ENCODE measurements around the gene LUZP1. TPM values are rescaled to one million over a fixed set of nuclear protein-coding genes. Genes with fewer than 3 reads are reported as not detected.

The LUZP1 gene
- total and polyA plus RNA-seq, 10 of the 15 experiments (the other 5 are each of a cell fraction or from before 2014, with no cell fraction given): 11.3 to 28.2 (median 17.3) TPM

GRCh38 chr1:23168445-23169194 is at the start of gene LUZP1 (continued):
- TF ChIP-seq MTA3 (IDR thresholded peaks at IDR 0.05; ENCODE audit: borderline replicate concordance, low read length) (no peak), POLR2AphosphoS2 (IDR thresholded peaks at IDR 0.05; ENCODE audit: low read depth, low read length) (peak; percentile 64; the same call in 1 of the 2 replicates), TCF3 (IDR thresholded peaks at IDR 0.05; ENCODE audit: borderline replicate concordance, insufficient read depth, low read depth, low read length) (peak; percentile 36; the same call in 1 of the 2 replicates), SREBF1 (IDR thresholded peaks at IDR 0.05; ENCODE audit: low read length) (0 out of 2 replicates have a peak, but pooled peaks have one; percentile 9), EZH2 (IDR thresholded peaks at IDR 0.05; ENCODE audit: borderline replicate concordance, control insufficient read depth, low read depth, low read length) (no peak), CREB1 (IDR thresholded peaks at IDR 0.05; ENCODE audit: low read depth) (peak; percentile 86), ASH2L (IDR thresholded peaks at IDR 0.05; ENCODE audit: borderline replicate concordance, low read depth) (no peak)
- TF ChIP-seq, protein P1, sequence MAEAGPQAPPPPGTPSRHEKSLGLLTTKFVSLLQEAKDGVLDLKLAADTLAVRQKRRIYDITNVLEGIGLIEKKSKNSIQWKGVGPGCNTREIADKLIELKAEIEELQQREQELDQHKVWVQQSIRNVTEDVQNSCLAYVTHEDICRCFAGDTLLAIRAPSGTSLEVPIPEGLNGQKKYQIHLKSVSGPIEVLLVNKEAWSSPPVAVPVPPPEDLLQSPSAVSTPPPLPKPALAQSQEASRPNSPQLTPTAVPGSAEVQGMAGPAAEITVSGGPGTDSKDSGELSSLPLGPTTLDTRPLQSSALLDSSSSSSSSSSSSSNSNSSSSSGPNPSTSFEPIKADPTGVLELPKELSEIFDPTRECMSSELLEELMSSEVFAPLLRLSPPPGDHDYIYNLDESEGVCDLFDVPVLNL (IDR thresholded peaks at IDR 0.05; ENCODE audit: low read depth, low read length): peak; percentile 20; the same call in 1 of the 2 replicates

DNA sequence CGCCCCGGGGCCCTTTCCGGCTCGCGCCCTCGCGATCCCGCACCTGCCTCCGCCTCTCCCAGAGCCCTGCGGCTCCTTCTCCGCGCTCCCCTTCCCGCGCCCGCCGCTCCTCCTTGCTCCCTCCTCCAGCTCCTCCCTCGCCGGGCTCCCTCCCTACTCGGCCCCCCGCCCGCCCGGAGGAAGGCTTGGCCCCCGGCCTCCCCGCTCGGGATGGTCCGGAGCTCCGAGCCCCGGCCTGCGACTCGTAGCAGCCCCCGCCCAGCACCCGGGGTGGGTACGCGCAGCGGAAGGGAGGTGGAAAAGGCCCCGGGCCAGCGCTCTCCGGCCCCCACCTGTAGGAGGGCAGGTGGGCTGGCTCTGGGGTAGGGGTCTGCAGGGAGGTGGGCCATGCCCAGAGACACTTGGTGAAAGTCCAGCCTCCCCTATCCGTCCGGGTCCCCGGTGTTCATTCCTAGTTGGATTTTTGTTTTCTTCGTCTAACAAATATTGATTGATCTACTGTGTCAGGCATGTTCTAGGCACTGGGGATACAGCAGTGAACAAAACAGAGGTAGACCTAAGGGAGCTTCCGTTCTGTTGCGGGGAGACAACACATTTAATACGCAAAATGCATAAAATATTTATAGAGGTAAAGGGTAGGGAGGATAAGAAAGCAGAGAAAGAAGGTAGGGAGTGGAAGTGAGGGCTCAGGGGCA is 48.9 kb upstream of the LUZP1 start, which contains the start of gene HTR1D:
HTR1D (minus strand) TSS at position 82 of the 695 bp plus-strand sequence. CDS start 23,283 bp downstream, outside the sequence.
- in situ Hi-C loops (cut with MboI) (no loop called here), intact Hi-C loops (cut with micrococcal nuclease; ENCODE audit: unreplicated experiment) (loop anchor here (5.0 to 10.0 kb wide), 2 partner anchors 57 to 185 kb away; no protein-coding TSS in a partner anchor)
- Histone ChIP-seq H3K4me1 (ENCODE audit: control insufficient read depth, insufficient read depth, low read length) (no peaks in the 10 kb centered on the region), H3K27me3 (replicated peaks in 1 of 2; ENCODE audit: control insufficient read depth in 2 of 2, insufficient read depth in 2 of 2, low read length in 1 of 2) (peaks cover 0 to 4% of the 10 kb centered on the region in 2 experiments; a peak in 3 of 4 replicates), H3K9me3 (replicated peaks; ENCODE audit: control insufficient read depth, insufficient read depth, low read length) (no peaks in the 10 kb centered on the region), H3K36me3 (ENCODE audit: control insufficient read depth in 2 of 2, insufficient read depth in 2 of 2, low read length in 1 of 2) (no peaks in the 10 kb centered on the region), H3K9ac (ENCODE audit: control insufficient read depth, insufficient read depth, low read length) (no peak within 1 kb of the TSS), H3K4me3 (no peak within 1 kb of the TSS), H3K27ac (ENCODE audit: control insufficient read depth, insufficient read depth) (no peak within 1 kb of the TSS), H2AFZ (ENCODE audit: control insufficient read depth, low read depth, low read length) (no peak within 1 kb of the TSS), H3K79me2 (ENCODE audit: control insufficient read depth, insufficient read depth, low read length) (no peaks in the 10 kb centered on the region), H3K4me2 (ENCODE audit: control insufficient read depth, insufficient read depth) (peak within 1 kb of the TSS; percentile 28; the same call in 1 of the 2 replicates), H4K20me1 (ENCODE audit: control insufficient read depth, insufficient read depth) (no peaks in the 10 kb centered on the region)
- ChIA-PET RAD21 (ENCODE audit: unreplicated experiment) (no interaction called here), SMC1A (ENCODE audit: uncharacterized antibody, unreplicated experiment) (no interaction called here), POLR2A (interaction anchor here (0.6 kb wide), 1 partner anchor 121 kb away, joined by 4 read pairs; no protein-coding TSS in a partner anchor), CTCF (interaction anchor here (0.6 to 0.9 kb wide), 2 partner anchors 9 to 513 kb away, joined by 3 to 4 read pairs; no protein-coding TSS in a partner anchor)
- ATAC-seq: peak; percentile 14; the same call in 2 of the 3 replicates
- 31% methylated on average over 25 of the region's 45 CpGs for WGBS (ENCODE audit: insufficient coverage, insufficient replicate concordance, low lambda C conversion rate, missing lambda C conversion rate)
- DNase-seq (ENCODE audit: low read depth, low spot score): no peak
- no TSS peak for BruUV-seq (replicated peaks)
- no peak for FAIRE-seq
- TF ChIP-seq SUZ12 (IDR thresholded peaks at IDR 0.05; ENCODE audit: unreplicated experiment) (peak; percentile 96), EED (IDR thresholded peaks at IDR 0.05; ENCODE audit: low read depth) (no peak), ATF7 (IDR thresholded peaks at IDR 0.05; ENCODE audit: low read depth) (no peak), RAD51 (IDR thresholded peaks at IDR 0.05) (no peak), EZH2 (IDR thresholded peaks at IDR 0.05; ENCODE audit: borderline replicate concordance, control insufficient read depth, low read depth, low read length) (peak; percentile 88; the same call in 1 of the 2 replicates)

Data from GM12878 (cell line).